WERI-Rb-1 (cell line): ENCODE measurements around the gene PEAK1.
"Not testable (repeated sequence)": the region's sequence is repeated elsewhere in the genome, so short reads cannot be mapped to it uniquely, and the experiment has no call there.

Experiments
- DNase-seq: peaks from one replicate; pipeline ENCODE4 v3.0.0-alpha.2; 2020
- H3K27ac ChIP-seq: fragments of 250-450 bp; sonication (Bioruptor Pico); 2 replicates; pipeline ENCODE4 v1.5.1; 2020; ENCODE audit warnings: mild to moderate bottlenecking, moderate library complexity
- H3K27me3 ChIP-seq: fragments of 250-450 bp; sonication (Bioruptor Pico); 2 replicates; pipeline ENCODE4 v1.5.1; 2021; ENCODE audit warnings: mild to moderate bottlenecking, low read depth, moderate library complexity; ENCODE audit not compliant: insufficient read depth, severe bottlenecking
- H3K36me3 ChIP-seq: fragments of 250-450 bp; sonication (Bioruptor Pico); 2 replicates; pipeline ENCODE4 v1.5.1; 2020; ENCODE audit warnings: mild to moderate bottlenecking, moderate library complexity
- H3K4me3 ChIP-seq: 2 replicates; pipeline ENCODE4 v1.5.1; 2011; ENCODE audit warnings: low read depth, mild to moderate bottlenecking, control low read depth, low read length
- H3K9me3 ChIP-seq: fragments of 250-450 bp; sonication (Bioruptor Pico); 2 replicates; pipeline ENCODE4 v1.5.1; 2021; ENCODE audit warnings: mild to moderate bottlenecking, moderate library complexity; ENCODE audit not compliant: severe bottlenecking
- CTCF ChIP-seq: IDR thresholded peaks from 2 replicates; pipeline ENCODE4 v1.5.1; 2011; ENCODE audit warnings: low read depth, mild to moderate bottlenecking, control low read depth, inconsistent platforms, low read length

The PEAK1 gene

GRCh38 chr15:77186594-77187011 is 233.3 kb downstream of the PEAK1 start:
- DNase-seq = no peak
- H3K27ac ChIP-seq = peak overlapping the region; percentile 15
- peak; percentile 52 for TF ChIP-seq CTCF

GRCh38 chr15:77185242-77185785 is 234.6 kb downstream of the PEAK1 start:
- DNase-seq = no peak
- Histone ChIP-seq H3K9me3 (no peaks in the 10 kb centered on the region), H3K36me3 (no peaks in the 10 kb centered on the region), H3K4me3 (no peak overlapping the region), H3K27ac (no peak overlapping the region), H3K27me3 (no peaks in the 10 kb centered on the region)
- TF ChIP-seq CTCF = no peak

More at GRCh38 chr15:77186594-77187011, 233.3 kb downstream of the PEAK1 start:
- no peaks in the 10 kb centered on the region for H3K36me3 ChIP-seq
- no peaks in the 10 kb centered on the region for H3K9me3 ChIP-seq
- no peak overlapping the region for H3K4me3 ChIP-seq
- no peaks in the 10 kb centered on the region for H3K27me3 ChIP-seq

GRCh38 chr15:77184352-77184751 is 235.6 kb downstream of the PEAK1 start:
- not testable (repeated sequence) for H3K27ac ChIP-seq, H3K36me3 ChIP-seq, H3K9me3 ChIP-seq, H3K27me3 ChIP-seq, DNase-seq, H3K4me3 ChIP-seq

- Histone ChIP-seq H3K36me3 (no peaks in the 10 kb centered on the region), H3K9me3 (no peaks in the 10 kb centered on the region), H3K27me3 (no peaks in the 10 kb centered on the region), H3K27ac (no peak overlapping the region), H3K4me3 (no peak overlapping the region)
- TF ChIP-seq CTCF = no peak
- no peak for DNase-seq
These were observed 236.8 kb downstream of the PEAK1 start for GRCh38 chr15:77183066-77183465.

GRCh38 chr15:77181305-77182074 is 238.4 kb downstream of the PEAK1 start:
- H3K27ac ChIP-seq = no peak overlapping the region
- H3K9me3 ChIP-seq = no peaks in the 10 kb centered on the region
- no peaks in the 10 kb centered on the region for H3K27me3 ChIP-seq
- H3K4me3 ChIP-seq = no peak overlapping the region
- H3K36me3 ChIP-seq = no peaks in the 10 kb centered on the region
- no peak for DNase-seq
- no peak for TF ChIP-seq CTCF

- Histone ChIP-seq H3K27me3 (no peaks in the 10 kb centered on the region), H3K9me3 (no peaks in the 10 kb centered on the region), H3K4me3 (no peak overlapping the region), H3K27ac (no peak overlapping the region), H3K36me3 (no peaks in the 10 kb centered on the region)
- no peak for DNase-seq
- TF ChIP-seq CTCF = no peak
These were observed 239.1 kb downstream of the PEAK1 start for GRCh38 chr15:77180757-77181156.
